H1 (cell line): ENCODE data around the gene CALY. TPM values are rescaled to one million over a fixed set of nuclear protein-coding genes. Genes with fewer than 3 reads are reported as not detected.

Experiments
- CTCF ChIA-PET: fragments of 300-600 bp; sonication (Branson Sonifier 250); formaldehyde crosslinking; loops from one replicate; lab custom pipeline; 2021; ENCODE audit not compliant: partially characterized antibody; lab: Charles Lee
- POLR2A ChIA-PET: fragments of 300-600 bp; sonication (Branson Sonifier 250); formaldehyde crosslinking; loops from one replicate; lab custom pipeline; 2021; ENCODE audit warnings: inconsistent platforms; ENCODE audit not compliant: partially characterized antibody; lab: Charles Lee
- DNase-seq, 2 experiments: peaks; one replicate each; pipeline versions ENCODE4 v3.0.0 to v3.0.0-alpha.2; 2010 to 2022; ENCODE audit warnings: low spot score in 2 of 2, low read depth in 1 of 2, mixed read lengths in 1 of 2
- FAIRE-seq: peaks from 2 replicates; lab custom pipeline; 2011; peaks lifted over from hg19 to GRCh38; lab: Jason Lieb, UNC
- H2AFZ ChIP-seq: 2 replicates; pipeline ENCODE4 v1.8.1; 2012; ENCODE audit warnings: low read length, inconsistent platforms
- H2AK5ac ChIP-seq: 2 replicates; pipeline ENCODE4 v1.6.1; 2013; ENCODE audit warnings: low read depth, low read length
- H2BK120ac ChIP-seq: replicated peaks from 2 replicates; pipeline ENCODE3; 2013; ENCODE audit warnings: low read depth, low read length, inconsistent platforms
- H2BK12ac ChIP-seq: 2 replicates; pipeline ENCODE4 v1.6.1; 2013; ENCODE audit warnings: low read depth, low read length
- H2BK15ac ChIP-seq: 2 replicates; pipeline ENCODE4 v1.6.1; 2013; ENCODE audit warnings: low read length
- H2BK20ac ChIP-seq: 2 replicates; pipeline ENCODE4 v1.6.1; 2013; ENCODE audit warnings: low read length
- H2BK5ac ChIP-seq: 2 replicates; pipeline ENCODE4 v1.6.1; 2013; ENCODE audit warnings: low read depth, low read length
- H3K14ac ChIP-seq: 2 replicates; pipeline ENCODE4 v1.6.1; 2013; ENCODE audit warnings: inconsistent platforms; ENCODE audit not compliant: insufficient read length
- H3K18ac ChIP-seq: 2 replicates; pipeline ENCODE4 v1.6.1; 2013; ENCODE audit warnings: low read length; ENCODE audit errors: extremely low read depth
- H3K23ac ChIP-seq: 2 replicates; pipeline ENCODE4 v1.6.1; 2013; ENCODE audit warnings: inconsistent platforms; ENCODE audit not compliant: insufficient read length
- H3K23me2 ChIP-seq: 2 replicates; pipeline ENCODE4 v1.6.1; 2013; ENCODE audit warnings: low read depth, low read length
- H3K27ac ChIP-seq: 2 replicates; pipeline ENCODE4 v1.6.1; 2011; ENCODE audit warnings: low read depth, low read length, inconsistent platforms
- H3K27me3 ChIP-seq, 4 experiments: replicated peaks in 1 of 4; 1 replicate in 1 of 4; 2 replicates in 3 of 4; pipeline versions ENCODE4 v1.6.1 to v1.8.1; 2011 to 2013; ENCODE audit warnings: low read length in 3 of 4, mild to moderate bottlenecking in 3 of 4, inconsistent platforms in 2 of 4, mixed read lengths in 2 of 4, moderate library complexity in 1 of 4; ENCODE audit not compliant: control insufficient read depth in 3 of 4, insufficient read depth in 3 of 4; ENCODE audit errors: extremely low read depth in 1 of 4
- H3K36me3 ChIP-seq, 4 experiments: 2 replicates each; pipeline versions ENCODE4 v1.6.1 to v1.8.1; 2011 to 2013; ENCODE audit warnings: mild to moderate bottlenecking in 4 of 4, low read length in 3 of 4, moderate library complexity in 2 of 4, control low read depth in 1 of 4, inconsistent platforms in 1 of 4; ENCODE audit not compliant: insufficient read depth in 4 of 4, control insufficient read depth in 2 of 4
- H3K4ac ChIP-seq: replicated peaks from 2 replicates; pipeline ENCODE3; 2013; ENCODE audit warnings: low read length, low read depth, mixed read lengths, inconsistent platforms; ENCODE audit not compliant: insufficient read length
- H3K4me1 ChIP-seq, 4 experiments: replicated peaks in 1 of 4; 1 replicate in 1 of 4; 2 replicates in 3 of 4; pipeline versions ENCODE4 v1.6.1 to v1.8.1; 2011 to 2013; ENCODE audit warnings: low read length in 3 of 4, inconsistent platforms in 2 of 4, mixed read lengths in 1 of 4; ENCODE audit not compliant: insufficient read depth in 4 of 4, control insufficient read depth in 3 of 4
- H3K4me2 ChIP-seq, 2 experiments: 2 replicates each; pipeline versions ENCODE4 v1.6.1 to v1.8.1; 2011 to 2013; ENCODE audit warnings: low read depth in 2 of 2, low read length in 2 of 2, control low read depth in 1 of 2, inconsistent platforms in 1 of 2, mild to moderate bottlenecking in 1 of 2; ENCODE audit not compliant: insufficient read depth in 1 of 2
- H3K4me3 ChIP-seq, 4 experiments: fragments of 200-600, 300-600 bp in 1 of 4; sonication (generic), shearing (Covaris generic), sonication (Bioruptor Twin) in 1 of 4; 2 replicates each; pipeline versions ENCODE4 v1.5.1 to v1.8.1; 2011 to 2016; ENCODE audit warnings: low read length in 4 of 4, low read depth in 3 of 4, control low read depth in 2 of 4, inconsistent platforms in 2 of 4, mild to moderate bottlenecking in 2 of 4, mixed read lengths in 1 of 4, moderate library complexity in 1 of 4; ENCODE audit not compliant: insufficient read depth in 2 of 4; ENCODE audit errors: extremely low read depth in 1 of 4
- H3K56ac ChIP-seq: replicated peaks from 2 replicates; pipeline ENCODE3; 2013; ENCODE audit warnings: low read depth, mild to moderate bottlenecking, mixed read lengths, low read length, inconsistent platforms; ENCODE audit not compliant: insufficient read length
- H3K79me1 ChIP-seq: 2 replicates; pipeline ENCODE4 v1.6.1; 2013; ENCODE audit warnings: low read depth, low read length, control low read depth
- H3K79me2 ChIP-seq, 2 experiments: 2 replicates each; pipeline versions ENCODE4 v1.6.1 to v1.8.1; 2012 to 2013; ENCODE audit warnings: low read length in 2 of 2, mild to moderate bottlenecking in 2 of 2, inconsistent platforms in 1 of 2; ENCODE audit not compliant: insufficient read depth in 2 of 2, control insufficient read depth in 1 of 2
- H3K9ac ChIP-seq, 4 experiments: replicated peaks in 1 of 4; 1 replicate in 1 of 4; 2 replicates in 3 of 4; pipeline versions ENCODE4 v1.6.1 to v1.8.1; 2011 to 2013; ENCODE audit warnings: low read depth in 3 of 4, low read length in 3 of 4, control low read depth in 2 of 4, mild to moderate bottlenecking in 2 of 4, moderate library complexity in 2 of 4, inconsistent platforms in 1 of 4; ENCODE audit errors: extremely low read depth in 1 of 4
- H3K9me3 ChIP-seq, 2 experiments: 2 replicates each; pipeline versions ENCODE4 v1.6.1 to v1.8.1; 2012 to 2013; ENCODE audit warnings: mild to moderate bottlenecking in 2 of 2, moderate library complexity in 2 of 2, control low read depth in 1 of 2, inconsistent platforms in 1 of 2, low read depth in 1 of 2, low read length in 1 of 2, mixed read lengths in 1 of 2; ENCODE audit not compliant: insufficient read depth in 2 of 2
- H4K20me1 ChIP-seq, 2 experiments: replicated peaks in 1 of 2; 2 replicates each; pipeline versions ENCODE3 to v1.8.1; 2011 to 2013; ENCODE audit warnings: inconsistent platforms in 2 of 2, low read length in 2 of 2, mild to moderate bottlenecking in 1 of 2; ENCODE audit not compliant: insufficient read depth in 2 of 2, control insufficient read depth in 1 of 2
- H4K5ac ChIP-seq: 2 replicates; pipeline ENCODE4 v1.6.1; 2013; ENCODE audit warnings: low read length, low read depth, mixed read lengths, inconsistent platforms; ENCODE audit not compliant: insufficient read length
- H4K8ac ChIP-seq: 2 replicates; pipeline ENCODE4 v1.8.0; 2013; ENCODE audit warnings: mild to moderate bottlenecking, moderate library complexity, low read length, inconsistent platforms; ENCODE audit not compliant: insufficient read depth; ENCODE audit errors: extremely low read depth
- H4K91ac ChIP-seq: replicated peaks from 2 replicates; pipeline ENCODE3; 2013; ENCODE audit warnings: low read length, mixed read lengths, inconsistent platforms; ENCODE audit not compliant: insufficient read length
- FOSL1 ChIP-seq: IDR thresholded peaks from 2 replicates; pipeline ENCODE4 v1.6.1; 2011; ENCODE audit warnings: mild to moderate bottlenecking, low read depth, low read length, moderate library complexity; ENCODE audit not compliant: insufficient read depth
- NRF1 ChIP-seq: IDR thresholded peaks from 2 replicates; pipeline ENCODE4 v1.6.1; 2011; ENCODE audit warnings: mild to moderate bottlenecking, low read depth, low read length, improper control_type of control experiment
- RBBP5 ChIP-seq: IDR thresholded peaks from 2 replicates; pipeline ENCODE4 v1.7.1; 2012; ENCODE audit warnings: low read depth, mild to moderate bottlenecking, inconsistent platforms, low read length, moderate library complexity, borderline replicate concordance
- TBP ChIP-seq: IDR thresholded peaks from 2 replicates; pipeline ENCODE4 v1.6.1; 2011; ENCODE audit warnings: low read depth, low read length, improper control_type of control experiment
- TCF12 ChIP-seq: IDR thresholded peaks from 2 replicates; pipeline ENCODE4 v1.6.1; 2011; ENCODE audit warnings: low read depth, mild to moderate bottlenecking, low read length
- WGBS, 2 experiments: shearing (Covaris generic) in 1 of 2; methylation state at CpG; one replicate each; pipeline versions ENCODE4 v1.1.6 to v1.1.7; 2013 to 2015; ENCODE audit warnings: low lambda C conversion rate in 2 of 2, mixed read lengths in 2 of 2, inconsistent platforms in 1 of 2, low coverage in 1 of 2, missing lambda C conversion rate in 1 of 2; ENCODE audit not compliant: insufficient replicate concordance in 2 of 2, insufficient coverage in 1 of 2, insufficient read length in 1 of 2; ENCODE audit errors: extremely low coverage in 1 of 2, missing lambda C conversion rate in 1 of 2; 5-methylcytosine and 5-hydroxymethylcytosine counted together
- polyA plus RNA-seq, 7 experiments: library from polyadenylated mRNA; depleted of rRNA in 3 of 7; stranded (reverse) in 5 of 7; unstranded in 2 of 7; fragments of >200 nt in 5 of 7; fragments of 200-250 nt in 2 of 7; gene quantifications; 1 replicate in 5 of 7; 2 replicates in 1 of 7; 4 replicates in 1 of 7; pipeline versions ENCODE4 v1.2.1 to v1.2.3, GENCODE V29; 2011 to 2013; ENCODE audit warnings: missing spikeins in 2 of 7, mixed read lengths in 2 of 7
- total RNA-seq: library from RNA; stranded (reverse); fragmentation: NEBNext Ultra II Directional; extraction: Animal tissue kit (Norgen Biotek cat#: 25700); gene quantifications from 2 replicates; pipeline ENCODE4 v1.2.1, GENCODE V29; 2021
- TF ChIP-seq, protein P1 (sequence below): IDR thresholded peaks from 2 replicates; pipeline ENCODE4 v1.6.1; 2012; ENCODE audit warnings: inconsistent platforms

The CALY gene
- total and polyA plus RNA-seq, 2 of the 8 experiments (the other 6 are each of a cell fraction or from before 2014, with no cell fraction given), result 1.3 to 1.5 TPM

DNA sequence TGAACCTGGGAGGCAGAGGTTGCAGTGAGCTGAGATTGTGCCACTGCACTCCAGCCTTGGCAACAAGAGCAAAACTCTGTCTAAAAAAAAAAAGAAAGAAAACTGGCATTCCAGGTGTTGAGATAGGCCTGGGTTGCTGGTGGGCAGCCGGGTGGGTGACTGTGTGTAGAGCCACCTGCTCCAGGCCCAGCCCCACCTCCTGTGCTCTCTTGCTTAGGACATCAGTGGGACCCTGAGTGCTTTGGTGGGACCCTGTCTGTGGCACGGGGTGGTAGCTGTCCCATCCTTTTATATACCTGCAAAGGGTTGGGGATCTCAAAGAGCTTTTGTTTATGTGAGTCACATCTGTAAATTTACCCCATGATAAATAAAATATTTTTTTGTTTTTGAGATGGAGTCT is 48.5 kb upstream of the CALY start:
- no peak overlapping the region for H2BK15ac ChIP-seq
- ChIA-PET CTCF (no interaction called here), POLR2A (interaction anchor here (1.3 kb wide), 1 partner anchor 27 kb away, joined by 3 read pairs; the partner anchor contains the start of gene FUOM)
- H3K79me1 ChIP-seq, result no peaks in the 10 kb centered on the region
- no peak overlapping the region for H3K18ac ChIP-seq
- no peak overlapping the region for H2BK12ac ChIP-seq
- 91% methylated on average over 2 of the region's 2 CpGs; no CpG with 5 or more reads in 1 of the 2 experiments for WGBS, 2 experiments
- no peak overlapping the region for H4K5ac ChIP-seq
- H3K9ac ChIP-seq, result no peak overlapping the region
- H3K27me3 ChIP-seq, result peaks cover 0 to 2% (median 0%) of the 10 kb centered on the region in 4 experiments; a peak in 3 of 7 replicates
- H3K23ac ChIP-seq, result no peak overlapping the region
- H3K9me3 ChIP-seq, result no peaks in the 10 kb centered on the region
- H2BK5ac ChIP-seq, result no peak overlapping the region
- H2AFZ ChIP-seq, result no peak overlapping the region
- no peak overlapping the region for H2BK20ac ChIP-seq
- no peaks in the 10 kb centered on the region; the same call in 1 of the 2 replicates for H3K23me2 ChIP-seq
- no peak overlapping the region for H3K56ac ChIP-seq
- H2AK5ac ChIP-seq, result no peak overlapping the region
- peaks cover 0 to 1% of the 10 kb centered on the region in 2 experiments for H4K20me1 ChIP-seq
- H3K79me2 ChIP-seq, result no peaks in the 10 kb centered on the region
- no peaks in the 10 kb centered on the region for H3K36me3 ChIP-seq
- no peak overlapping the region for H3K14ac ChIP-seq
- TF ChIP-seq TCF12, result no peak
- TF ChIP-seq TBP, result no peak
- no peak for TF ChIP-seq NRF1
- no peak for TF ChIP-seq FOSL1
- TF ChIP-seq, protein P1, sequence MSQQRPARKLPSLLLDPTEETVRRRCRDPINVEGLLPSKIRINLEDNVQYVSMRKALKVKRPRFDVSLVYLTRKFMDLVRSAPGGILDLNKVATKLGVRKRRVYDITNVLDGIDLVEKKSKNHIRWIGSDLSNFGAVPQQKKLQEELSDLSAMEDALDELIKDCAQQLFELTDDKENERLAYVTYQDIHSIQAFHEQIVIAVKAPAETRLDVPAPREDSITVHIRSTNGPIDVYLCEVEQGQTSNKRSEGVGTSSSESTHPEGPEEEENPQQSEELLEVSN, result no peak
- TF ChIP-seq RBBP5, result no peak
- no peak overlapping the region for H3K4me3 ChIP-seq
- no peak overlapping the region for H3K27ac ChIP-seq
- H2BK120ac ChIP-seq, result no peak overlapping the region
- DNase-seq, result no peak
- H4K91ac ChIP-seq, result no peak overlapping the region
- no peaks in the 10 kb centered on the region for H3K4me1 ChIP-seq
- H3K4me2 ChIP-seq, result no peak overlapping the region
- H4K8ac ChIP-seq, result no peak overlapping the region
- no peak for FAIRE-seq
- H3K4ac ChIP-seq, result no peak overlapping the region
